Right cardiac atrium (tissue), 5 donors: ENCODE measurements around the gene EXOC3. TPM values are rescaled to one million over a fixed set of nuclear protein-coding genes. Genes with fewer than 3 reads are reported as not detected.

Source experiments
- ATAC-seq, 2 donors: fragments of 200-7000 bp; cut with Tn5 transposase; one replicate each; pipeline versions ENCODE4 v1.8.0 to v1.9.1; 2020; ENCODE audit warnings: moderate library complexity in 2 of 2, mild to moderate bottlenecking in 1 of 2
- DNase-seq, 3 donors: peaks; one replicate each; pipeline ENCODE4 v3.0.0-alpha.2; 2020
- H3K27ac ChIP-seq: one replicate; pipeline ENCODE4 v1.5.1; 2013; ENCODE audit warnings: mild to moderate bottlenecking, low read length, control low read depth, moderate library complexity
- H3K27me3 ChIP-seq: one replicate; pipeline ENCODE4 v1.6.1; 2013; ENCODE audit not compliant: control insufficient read depth, insufficient read depth
- H3K4me1 ChIP-seq: one replicate; pipeline ENCODE4 v1.6.1; 2013; ENCODE audit warnings: low read length; ENCODE audit not compliant: control insufficient read depth, insufficient read depth
- H3K4me3 ChIP-seq: one replicate; pipeline ENCODE4 v1.5.1; 2013; ENCODE audit warnings: low read length, control low read depth
- H3K9me3 ChIP-seq: one replicate; pipeline ENCODE4 v1.6.1; 2013; ENCODE audit warnings: low read length; ENCODE audit not compliant: control insufficient read depth
- WGBS: extraction: QIAGEN DNeasy Blood & Tissue Kit; methylation state at CpG from one replicate; pipeline ENCODE4 v1.1.7; 2013; 5-methylcytosine and 5-hydroxymethylcytosine counted together
- intact Hi-C, 4 donors: fragments of 100-400 bp; cut with DNase I; formaldehyde crosslinking; loops; one replicate each; pipeline versions ENCODE4 v1.11.0 to v1.14.0; 2022 to 2023
- polyA plus RNA-seq: library from polyadenylated mRNA; stranded (reverse); fragments of 200-250 nt; gene quantifications from one replicate; pipeline ENCODE4 v1.2.3, GENCODE V29; 2013
- total RNA-seq, 4 donors: library from RNA; stranded (reverse); fragmentation: NEBNext Ultra II Directional; extraction: Animal tissue kit (Norgen Biotek cat#: 25700); gene quantifications; one replicate each; pipeline ENCODE4 v1.2.1, GENCODE V29; 2021
- donor health status: healthy with polysubstance abuse.
- donor health status: DM: no; HTN: yes; CAD: no.
- donor health status: DM: no; HTN: no; CAD: no.
- donor health status: DM: no; HTN: yes; CAD: no; lungs with severe emphysema.
- donor health status: DM: yes; HTN: yes; CAD: no.

Gene EXOC3
- total and polyA plus RNA-seq, 5 donors, result 30.1 to 50.2 (median 46.5) TPM

GRCh38 chr5:428754-429452 lies 14.1 kb upstream of the EXOC3 start:
- no peak for DNase-seq
- WGBS, result 79% methylated on average over 22 of the region's 22 CpGs

GRCh38 chr5:429453-430188 lies 13.4 kb upstream of the EXOC3 start:
- Histone ChIP-seq H3K4me3 (no peak overlapping the region), H3K9me3 (no peaks in the 10 kb centered on the region), H3K27ac (no peak overlapping the region), H3K4me1 (no peaks in the 10 kb centered on the region), H3K27me3 (no peaks in the 10 kb centered on the region)
- peak in 2 of 3 donors; percentile 70 to 86 for DNase-seq
- intact Hi-C loops, result no loop called here
- WGBS, result 52% methylated on average over 35 of the region's 35 CpGs
- peak; percentile 34 to 56 for ATAC-seq

More at GRCh38 chr5:428754-429452, 14.1 kb upstream of the EXOC3 start:
- H3K27me3 ChIP-seq, result no peaks in the 10 kb centered on the region
- no peak overlapping the region for H3K4me3 ChIP-seq
- intact Hi-C loops, result no loop called here
- H3K4me1 ChIP-seq, result no peaks in the 10 kb centered on the region
- no peak overlapping the region for H3K27ac ChIP-seq
- no peak for ATAC-seq
- H3K9me3 ChIP-seq, result no peaks in the 10 kb centered on the region

GRCh38 chr5:430214-430925 lies 12.6 kb upstream of the EXOC3 start:
- intact Hi-C loops, result no loop called here
- ATAC-seq (no peak), DNase-seq (peak in 1 of 3 donors; percentile 65)
- H3K4me3 ChIP-seq, result no peak overlapping the region
- no peaks in the 10 kb centered on the region for H3K4me1 ChIP-seq
- H3K27me3 ChIP-seq, result no peaks in the 10 kb centered on the region
- H3K27ac ChIP-seq, result no peak overlapping the region
- H3K9me3 ChIP-seq, result no peaks in the 10 kb centered on the region
- 74% methylated on average over 25 of the region's 25 CpGs for WGBS

GRCh38 chr5:431001-431710 lies 11.8 kb upstream of the EXOC3 start:
- peak in 2 of 3 donors; percentile 68 to 79 for DNase-seq

GRCh38 chr5:431711-432050 lies 11.3 kb upstream of the EXOC3 start:
- Histone ChIP-seq H3K27ac (no peak overlapping the region), H3K4me3 (no peak overlapping the region), H3K27me3 (no peaks in the 10 kb centered on the region), H3K9me3 (no peaks in the 10 kb centered on the region), H3K4me1 (no peaks in the 10 kb centered on the region)
- intact Hi-C loops, result no loop called here
- DNase-seq (no peak), ATAC-seq (no peak)
- 93% methylated on average over 4 of the region's 4 CpGs for WGBS

More at GRCh38 chr5:431001-431710, 11.8 kb upstream of the EXOC3 start:
- ATAC-seq, result peak; percentile 60 to 77
- intact Hi-C loops, result no loop called here
- Histone ChIP-seq H3K4me1 (no peaks in the 10 kb centered on the region), H3K27ac (no peak overlapping the region), H3K9me3 (no peaks in the 10 kb centered on the region), H3K27me3 (no peaks in the 10 kb centered on the region), H3K4me3 (no peak overlapping the region)
- 50% methylated on average over 18 of the region's 18 CpGs for WGBS

GRCh38 chr5:432201-432927 lies 10.6 kb upstream of the EXOC3 start:
- ATAC-seq (no peak), DNase-seq (no peak)
- H3K27ac ChIP-seq, result no peak overlapping the region
- no peaks in the 10 kb centered on the region for H3K9me3 ChIP-seq
- H3K4me1 ChIP-seq, result no peaks in the 10 kb centered on the region
- intact Hi-C loops, result no loop called here
- no peak overlapping the region for H3K4me3 ChIP-seq
- WGBS, result 77% methylated on average over 18 of the region's 18 CpGs
- H3K27me3 ChIP-seq, result no peaks in the 10 kb centered on the region

- H3K9me3 ChIP-seq, result no peaks in the 10 kb centered on the region
- no peaks in the 10 kb centered on the region for H3K4me1 ChIP-seq
- DNase-seq (no peak), ATAC-seq (no peak)
- H3K27me3 ChIP-seq, result no peaks in the 10 kb centered on the region
- intact Hi-C loops, result no loop called here
- WGBS, result 56% methylated on average over 23 of the region's 23 CpGs
- H3K4me3 ChIP-seq, result no peak overlapping the region
- no peak overlapping the region for H3K27ac ChIP-seq
Measured at GRCh38 chr5:432928-433791, 9.8 kb upstream of the EXOC3 start.

- Histone ChIP-seq H3K27me3 (no peaks in the 10 kb centered on the region), H3K4me1 (no peaks in the 10 kb centered on the region), H3K4me3 (no peak overlapping the region), H3K27ac (no peak overlapping the region), H3K9me3 (no peaks in the 10 kb centered on the region)
- no peak for DNase-seq
- intact Hi-C loops, result no loop called here
- ATAC-seq, result no peak
- 67% methylated on average over 16 of the region's 16 CpGs for WGBS
Measured at GRCh38 chr5:433836-434235, 9.1 kb upstream of the EXOC3 start.

- DNase-seq, result no peak
- H3K27ac ChIP-seq, result no peak overlapping the region
- no peak for ATAC-seq
- no peaks in the 10 kb centered on the region for H3K9me3 ChIP-seq
- H3K4me1 ChIP-seq, result no peaks in the 10 kb centered on the region
- no peaks in the 10 kb centered on the region for H3K27me3 ChIP-seq
- intact Hi-C loops, result no loop called here
- 86% methylated on average over 26 of the region's 26 CpGs for WGBS
- no peak overlapping the region for H3K4me3 ChIP-seq
Measured at GRCh38 chr5:434443-435146, 8.4 kb upstream of the EXOC3 start.
